Prostate gland (tissue), 2 donors: ENCODE measurements around the gene RAB14. TPM values are rescaled to one million over a fixed set of nuclear protein-coding genes. Genes with fewer than 3 reads are reported as not detected.

Experiments used
- DNase-seq: peaks from one replicate; pipeline ENCODE4 v3.0.0-alpha.2; 2019; ENCODE audit warnings: low spot score
- H3K27ac ChIP-seq, 2 donors: fragments of 200-600 bp; sonication (generic); 2 replicates each; pipeline ENCODE4 v1.5.1; 2017 to 2019
- H3K27me3 ChIP-seq: fragments of 200-600 bp; sonication (generic); replicated peaks from 2 replicates; pipeline ENCODE4 v1.5.1; 2019; ENCODE audit not compliant: insufficient read depth
- H3K36me3 ChIP-seq, 2 donors: fragments of 200-600 bp; sonication (generic); 1 replicate in 1 of 2; 2 replicates in 1 of 2; pipeline versions ENCODE4 v1.5.1 to v1.8.1; 2017 to 2019
- H3K4me1 ChIP-seq: fragments of 200-600 bp; sonication (generic); replicated peaks from 2 replicates; pipeline ENCODE4 v1.5.1; 2019
- H3K4me3 ChIP-seq, 2 donors: fragments of 200-600 bp; sonication (generic); 2 replicates each; pipeline ENCODE4 v1.5.1; 2017 to 2019
- H3K9me3 ChIP-seq: fragments of 200-600 bp; sonication (generic); 2 replicates; pipeline ENCODE4 v1.5.1; 2017
- POLR2A ChIP-seq: fragments of 450-650 bp; IDR thresholded peaks from one replicate; pipeline ENCODE4 v1.6.1; 2016; ENCODE audit warnings: antibody characterized with exemption, mild to moderate bottlenecking
- POLR2AphosphoS5 ChIP-seq: sonication (generic); formaldehyde crosslinking; IDR thresholded peaks from one replicate; pipeline ENCODE4 v1.6.1; 2017; ENCODE audit warnings: antibody characterized with exemption
- WGBS: methylation state at CpG from one replicate; pipeline ENCODE4 v1.1.5; 2018; 5-methylcytosine and 5-hydroxymethylcytosine counted together
- intact Hi-C: fragments of 100-400 bp; cut with DNase I; formaldehyde crosslinking; loops from one replicate; pipeline ENCODE4 v1.14.2; 2022
- total RNA-seq, 2 donors: library from RNA; depleted of rRNA; stranded (reverse); fragments of >200 nt; gene quantifications; one replicate each; pipeline ENCODE4 v1.1.0, GENCODE V29; 2016
- TF ChIP-seq, protein P1 (sequence below), 4 experiments: fragments of 200-600 bp in 2 of 4; fragments of 450-650 bp in 2 of 4; sonication (generic) in 2 of 4; IDR thresholded peaks; 1 replicate in 3 of 4; 2 replicates in 1 of 4; pipeline ENCODE4 v1.5.1; 2016 to 2019; ENCODE audit warnings: antibody characterized with exemption in 4 of 4, mild to moderate bottlenecking in 2 of 4, moderate library complexity in 2 of 4

Gene RAB14
- total RNA-seq, 2 donors from 2014 or later = 42.9 TPM

DNA sequence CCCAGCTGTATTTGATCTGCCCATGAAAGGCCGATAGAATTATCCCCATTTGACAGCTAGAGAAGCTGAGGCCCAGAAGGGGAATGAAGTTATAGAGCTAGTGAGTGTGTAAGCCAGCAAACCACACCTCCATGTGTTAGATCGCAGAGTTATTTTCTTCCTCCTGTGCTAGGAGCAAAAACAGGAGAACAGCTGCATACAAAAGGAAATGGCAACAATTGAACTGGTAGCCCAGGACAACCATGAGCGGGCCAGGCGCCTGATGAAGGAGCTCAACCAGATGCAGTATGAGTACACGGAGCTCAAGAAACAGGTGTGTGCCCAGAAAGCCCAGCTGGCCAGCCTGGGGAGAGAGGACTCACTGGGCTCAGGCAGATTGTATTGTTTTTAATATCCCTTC, 30.4 kb downstream of the RAB14 start:
- DNase-seq = no peak
- Histone ChIP-seq H3K4me3 (no peak overlapping the region), H3K9me3 (no peaks in the 10 kb centered on the region), H3K27ac (no peak overlapping the region), H3K4me1 (no peaks in the 10 kb centered on the region), H3K36me3 (no peaks in the 10 kb centered on the region), H3K27me3 (no peaks in the 10 kb centered on the region)
- intact Hi-C loops = no loop called here
- 94% methylated on average over 5 of the region's 5 CpGs for WGBS
- TF ChIP-seq POLR2A (no peak), POLR2AphosphoS5 (no peak)
- TF ChIP-seq, protein P1, sequence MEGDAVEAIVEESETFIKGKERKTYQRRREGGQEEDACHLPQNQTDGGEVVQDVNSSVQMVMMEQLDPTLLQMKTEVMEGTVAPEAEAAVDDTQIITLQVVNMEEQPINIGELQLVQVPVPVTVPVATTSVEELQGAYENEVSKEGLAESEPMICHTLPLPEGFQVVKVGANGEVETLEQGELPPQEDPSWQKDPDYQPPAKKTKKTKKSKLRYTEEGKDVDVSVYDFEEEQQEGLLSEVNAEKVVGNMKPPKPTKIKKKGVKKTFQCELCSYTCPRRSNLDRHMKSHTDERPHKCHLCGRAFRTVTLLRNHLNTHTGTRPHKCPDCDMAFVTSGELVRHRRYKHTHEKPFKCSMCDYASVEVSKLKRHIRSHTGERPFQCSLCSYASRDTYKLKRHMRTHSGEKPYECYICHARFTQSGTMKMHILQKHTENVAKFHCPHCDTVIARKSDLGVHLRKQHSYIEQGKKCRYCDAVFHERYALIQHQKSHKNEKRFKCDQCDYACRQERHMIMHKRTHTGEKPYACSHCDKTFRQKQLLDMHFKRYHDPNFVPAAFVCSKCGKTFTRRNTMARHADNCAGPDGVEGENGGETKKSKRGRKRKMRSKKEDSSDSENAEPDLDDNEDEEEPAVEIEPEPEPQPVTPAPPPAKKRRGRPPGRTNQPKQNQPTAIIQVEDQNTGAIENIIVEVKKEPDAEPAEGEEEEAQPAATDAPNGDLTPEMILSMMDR (IDR thresholded peaks at IDR 0.05) = no peak

DNA sequence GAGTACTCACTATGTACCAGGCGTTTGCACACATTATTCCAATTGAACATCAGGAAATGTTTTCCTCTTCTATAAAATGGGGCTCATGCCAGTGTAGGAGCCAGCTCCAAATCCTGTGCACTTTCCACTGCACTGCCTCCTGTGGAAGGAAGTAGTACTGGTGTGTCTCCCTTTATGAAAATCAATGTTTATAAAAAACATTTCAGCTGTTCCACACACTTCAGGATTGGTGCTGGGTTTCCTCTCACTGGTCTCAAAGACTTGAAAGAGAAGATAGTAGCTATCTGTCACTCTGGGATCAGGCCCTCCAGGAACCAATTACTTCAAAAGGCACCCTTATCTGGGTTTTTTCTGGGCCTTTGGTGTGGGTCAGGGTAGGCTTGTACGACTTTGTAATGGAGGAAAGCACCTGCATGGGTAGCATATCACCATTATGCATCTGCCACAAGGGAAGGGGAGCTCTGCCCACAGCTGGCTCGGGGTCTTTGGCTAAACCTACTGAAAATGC, 32.5 kb downstream of the RAB14 start:
- Histone ChIP-seq H3K36me3 (no peaks in the 10 kb centered on the region), H3K4me3 (no peak overlapping the region), H3K4me1 (no peaks in the 10 kb centered on the region), H3K9me3 (no peaks in the 10 kb centered on the region), H3K27ac (no peak overlapping the region), H3K27me3 (no peaks in the 10 kb centered on the region)
- WGBS = 75% methylated on average over 3 of the region's 3 CpGs
- intact Hi-C loops = no loop called here
- no peak for DNase-seq
- no peak for TF ChIP-seq POLR2AphosphoS5
- TF ChIP-seq POLR2A = no peak
- TF ChIP-seq, protein P1 (IDR thresholded peaks at IDR 0.05) = peak in 2 of 4 experiments; percentile 5 to 25

DNA sequence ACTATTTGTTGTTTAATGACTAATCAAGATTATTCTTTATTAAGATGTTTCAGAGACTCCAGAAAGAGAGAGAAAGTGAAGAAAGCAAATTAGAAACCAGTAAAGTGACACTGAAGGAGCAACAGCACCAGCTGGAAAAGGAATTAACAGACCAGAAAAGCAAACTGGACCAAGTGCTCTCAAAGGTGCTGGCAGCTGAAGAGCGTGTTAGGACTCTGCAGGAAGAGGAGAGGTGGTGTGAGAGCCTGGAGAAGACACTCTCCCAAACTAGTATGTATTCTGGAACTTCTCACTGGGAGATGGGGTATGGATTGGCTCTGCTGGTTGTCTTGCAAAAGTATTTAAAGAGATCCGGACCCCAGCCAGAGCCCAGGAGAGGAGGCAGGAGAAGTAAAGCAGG, 33.6 kb downstream of the RAB14 start:
- TF ChIP-seq, protein P1 (IDR thresholded peaks at IDR 0.05) = no peak
- no peak for TF ChIP-seq POLR2A
- TF ChIP-seq POLR2AphosphoS5 = no peak
- Histone ChIP-seq H3K27ac (no peak overlapping the region), H3K4me1 (no peaks in the 10 kb centered on the region), H3K4me3 (no peak overlapping the region), H3K9me3 (no peaks in the 10 kb centered on the region), H3K27me3 (no peaks in the 10 kb centered on the region), H3K36me3 (no peaks in the 10 kb centered on the region)
- intact Hi-C loops = no loop called here
- WGBS = 81% methylated on average over 2 of the region's 2 CpGs
- DNase-seq = no peak

DNA sequence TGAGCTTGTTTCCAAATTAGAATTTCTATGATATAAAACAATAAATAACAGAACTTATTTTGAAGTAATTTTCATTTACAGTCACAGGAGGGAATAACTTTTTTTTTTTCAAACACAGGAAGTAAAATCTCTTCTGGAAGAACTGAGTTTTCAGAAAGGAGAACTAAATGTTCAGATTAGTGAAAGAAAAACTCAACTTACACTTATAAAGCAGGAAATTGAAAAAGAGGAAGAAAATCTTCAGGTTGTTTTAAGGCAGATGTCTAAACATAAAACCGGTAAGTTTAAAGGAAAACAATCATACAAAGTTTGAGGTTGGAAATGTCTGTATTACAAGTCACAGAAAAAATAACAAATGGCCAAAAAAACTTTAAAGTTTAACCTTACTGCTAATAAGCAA, 41.6 kb downstream of the RAB14 start:
- no peak for DNase-seq
- Histone ChIP-seq H3K9me3 (no peaks in the 10 kb centered on the region), H3K4me3 (no peak overlapping the region), H3K4me1 (no peaks in the 10 kb centered on the region), H3K27ac (no peak overlapping the region), H3K27me3 (no peaks in the 10 kb centered on the region), H3K36me3 (no peaks in the 10 kb centered on the region)
- 71% methylated on average over 1 of the region's 1 CpG for WGBS
- no peak for TF ChIP-seq POLR2A
- TF ChIP-seq, protein P1 (IDR thresholded peaks at IDR 0.05) = no peak
- no peak for TF ChIP-seq POLR2AphosphoS5
- intact Hi-C loops = no loop called here

DNA sequence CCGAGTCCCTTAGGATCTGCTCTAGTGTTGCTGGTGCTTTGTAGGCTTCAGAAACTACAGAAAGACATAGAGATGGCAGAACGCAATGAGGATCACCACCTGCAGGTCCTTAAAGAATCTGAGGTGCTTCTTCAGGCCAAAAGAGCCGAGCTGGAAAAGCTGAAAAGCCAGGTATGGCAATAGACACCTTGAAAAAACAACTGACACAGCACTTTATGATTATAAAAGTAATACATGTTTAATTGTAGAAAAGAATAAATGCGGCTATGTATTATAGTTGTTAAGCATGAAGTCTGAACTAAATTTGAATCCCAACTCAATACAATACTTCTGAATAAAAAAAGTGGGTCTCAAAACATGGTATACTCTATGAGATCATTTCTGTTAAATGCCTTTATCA, 43.7 kb downstream of the RAB14 start:
- DNase-seq = no peak
- 93% methylated on average over 4 of the region's 4 CpGs for WGBS
- TF ChIP-seq POLR2A = no peak
- TF ChIP-seq POLR2AphosphoS5 = no peak
- TF ChIP-seq, protein P1 (IDR thresholded peaks at IDR 0.05) = no peak
- H3K36me3 ChIP-seq = no peaks in the 10 kb centered on the region
- H3K4me1 ChIP-seq = no peaks in the 10 kb centered on the region
- H3K9me3 ChIP-seq = no peaks in the 10 kb centered on the region
- H3K27ac ChIP-seq = no peak overlapping the region
- no peak overlapping the region for H3K4me3 ChIP-seq
- no peaks in the 10 kb centered on the region for H3K27me3 ChIP-seq
- intact Hi-C loops = no loop called here
